GM06990 (cell line): ENCODE data around the gene ZDHHC21.
A peak's percentile ranks its signal among the peaks of the same experiment; 100 is the strongest.

Source experiments
- DNase-seq: peaks from one replicate; pipeline ENCODE4 v3.0.0-alpha.2; 2011; ENCODE audit not compliant: insufficient read length; ENCODE audit errors: extremely low read depth
- H3K27me3 ChIP-seq: replicated peaks from 2 replicates; pipeline ENCODE4 v1.6.0; 2011; ENCODE audit warnings: low read length; ENCODE audit not compliant: control insufficient read depth, insufficient read depth
- H3K36me3 ChIP-seq: 2 replicates; pipeline ENCODE4 v1.5.1; 2011; ENCODE audit warnings: low read length; ENCODE audit not compliant: control insufficient read depth, insufficient read depth
- H3K4me3 ChIP-seq: replicated peaks from 2 replicates; pipeline ENCODE4 v1.5.1; 2011; ENCODE audit warnings: low read depth, mild to moderate bottlenecking, control low read depth, low read length
- TF ChIP-seq, protein P1 (sequence below): IDR thresholded peaks from 2 replicates; pipeline ENCODE4 v1.5.1; 2011; ENCODE audit warnings: low read length, control low read depth, mild to moderate bottlenecking, inconsistent platforms; ENCODE audit not compliant: insufficient read depth, poor library complexity, severe bottlenecking

Gene ZDHHC21

GRCh38 chr9:14627513-14627912 is 65.7 kb downstream of the ZDHHC21 start:
- H3K27me3 ChIP-seq, result no peaks in the 10 kb centered on the region
- H3K4me3 ChIP-seq, result no peak overlapping the region
- H3K36me3 ChIP-seq, result peaks cover 2% of the 10 kb centered on the region
- DNase-seq, result no peak
- TF ChIP-seq, protein P1, sequence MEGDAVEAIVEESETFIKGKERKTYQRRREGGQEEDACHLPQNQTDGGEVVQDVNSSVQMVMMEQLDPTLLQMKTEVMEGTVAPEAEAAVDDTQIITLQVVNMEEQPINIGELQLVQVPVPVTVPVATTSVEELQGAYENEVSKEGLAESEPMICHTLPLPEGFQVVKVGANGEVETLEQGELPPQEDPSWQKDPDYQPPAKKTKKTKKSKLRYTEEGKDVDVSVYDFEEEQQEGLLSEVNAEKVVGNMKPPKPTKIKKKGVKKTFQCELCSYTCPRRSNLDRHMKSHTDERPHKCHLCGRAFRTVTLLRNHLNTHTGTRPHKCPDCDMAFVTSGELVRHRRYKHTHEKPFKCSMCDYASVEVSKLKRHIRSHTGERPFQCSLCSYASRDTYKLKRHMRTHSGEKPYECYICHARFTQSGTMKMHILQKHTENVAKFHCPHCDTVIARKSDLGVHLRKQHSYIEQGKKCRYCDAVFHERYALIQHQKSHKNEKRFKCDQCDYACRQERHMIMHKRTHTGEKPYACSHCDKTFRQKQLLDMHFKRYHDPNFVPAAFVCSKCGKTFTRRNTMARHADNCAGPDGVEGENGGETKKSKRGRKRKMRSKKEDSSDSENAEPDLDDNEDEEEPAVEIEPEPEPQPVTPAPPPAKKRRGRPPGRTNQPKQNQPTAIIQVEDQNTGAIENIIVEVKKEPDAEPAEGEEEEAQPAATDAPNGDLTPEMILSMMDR, result no peak

DNA sequence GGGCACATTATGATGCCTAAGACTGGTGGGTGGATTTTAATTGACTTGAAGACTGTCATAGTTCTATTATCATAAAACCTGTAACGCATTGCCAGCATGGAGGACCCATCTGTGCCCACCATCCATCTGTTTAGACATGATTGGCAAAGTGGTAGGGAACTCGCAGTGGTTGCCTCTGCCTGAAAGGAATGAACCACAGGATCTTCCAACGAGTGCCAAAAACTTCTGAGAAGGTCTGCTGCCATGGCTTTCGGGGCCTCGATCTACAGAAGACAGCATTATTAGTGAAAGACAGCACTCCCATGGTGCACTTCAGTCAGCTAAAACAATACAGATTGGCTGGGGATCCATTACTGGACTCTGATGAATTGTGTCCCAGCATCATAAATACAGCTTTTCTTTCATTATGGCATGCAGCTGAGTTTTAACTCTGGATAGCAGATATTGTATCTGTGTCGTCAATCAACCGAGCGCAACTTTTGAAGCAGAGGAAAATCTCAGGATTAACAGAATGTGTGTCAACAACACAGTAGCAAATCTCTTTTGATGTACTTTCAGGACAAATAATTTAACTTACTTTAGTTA is 74.3 kb downstream of the ZDHHC21 start:
- no peaks in the 10 kb centered on the region for H3K27me3 ChIP-seq
- no peak overlapping the region for H3K4me3 ChIP-seq
- no peak for DNase-seq
- H3K36me3 ChIP-seq, result peaks cover 3% of the 10 kb centered on the region; the same call in 1 of the 2 replicates
- TF ChIP-seq, protein P1, result no peak

GRCh38 chr9:14616188-14616982 is 76.8 kb downstream of the ZDHHC21 start:
- peaks cover 3% of the 10 kb centered on the region; the same call in 1 of the 2 replicates for H3K36me3 ChIP-seq
- DNase-seq, result peak; percentile 14
- H3K27me3 ChIP-seq, result no peaks in the 10 kb centered on the region
- TF ChIP-seq, protein P1, result peak; percentile 52
- no peak overlapping the region for H3K4me3 ChIP-seq

DNA sequence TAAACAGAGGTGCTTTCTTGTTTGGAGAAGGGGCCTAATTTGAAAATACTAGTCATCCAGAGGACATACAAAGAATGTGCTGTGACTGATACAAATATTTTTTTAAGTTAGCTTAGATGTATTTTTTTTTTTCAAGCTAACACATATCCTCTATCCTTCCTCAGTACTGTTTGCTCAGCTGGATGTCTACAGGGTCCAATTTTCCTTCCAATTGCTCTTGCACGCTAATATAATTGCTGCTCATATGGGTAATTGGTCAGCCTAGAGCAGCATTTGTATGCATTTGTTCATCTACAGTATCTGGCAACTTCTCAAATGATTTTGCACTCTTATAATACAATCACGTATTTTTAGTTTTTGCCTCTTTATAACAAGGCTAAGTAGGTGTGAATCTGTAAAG is 84.7 kb downstream of the ZDHHC21 start:
- Histone ChIP-seq H3K36me3 (no peaks in the 10 kb centered on the region), H3K27me3 (no peaks in the 10 kb centered on the region), H3K4me3 (no peak overlapping the region)
- no peak for DNase-seq
- TF ChIP-seq, protein P1, result no peak

DNA sequence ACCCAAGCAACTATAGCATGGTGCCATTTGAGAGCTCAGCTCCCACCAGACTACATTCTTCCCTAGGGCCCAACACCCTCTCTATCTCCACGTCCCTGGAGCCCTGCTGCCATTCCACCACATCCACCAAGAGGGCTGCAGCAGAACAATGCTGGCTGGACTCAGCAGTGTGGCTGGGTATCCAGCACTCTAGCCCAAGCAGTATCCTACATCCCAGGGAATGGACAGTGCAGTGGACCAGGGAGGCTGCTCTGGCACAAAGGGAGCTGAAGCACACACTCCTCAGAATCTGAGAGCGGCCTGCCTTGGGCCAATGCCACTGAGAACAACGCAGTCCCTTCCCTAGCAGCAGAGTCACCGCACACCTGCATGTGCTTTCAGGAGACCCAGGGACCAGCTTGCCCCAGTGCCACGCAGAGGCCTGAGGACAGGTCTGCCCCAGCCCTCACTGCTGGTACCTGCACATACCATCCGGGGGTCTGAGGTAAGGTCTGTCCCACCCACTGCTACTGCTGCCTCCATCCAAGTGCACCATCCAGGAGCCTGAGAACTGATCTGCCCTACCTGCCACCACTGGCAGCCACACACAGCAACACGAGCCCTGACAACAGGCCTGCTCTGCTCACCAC is 95.9 kb downstream of the ZDHHC21 start:
- no peak for DNase-seq
- H3K36me3 ChIP-seq, result peaks cover 3% of the 10 kb centered on the region
- H3K27me3 ChIP-seq, result no peaks in the 10 kb centered on the region
- TF ChIP-seq, protein P1, result no peak
- no peak overlapping the region for H3K4me3 ChIP-seq
